Dermis blood vessel endothelial cell (primary cell): Measurements from ENCODE around the gene RSPO1. TPM values are rescaled to one million over a fixed set of nuclear protein-coding genes. Genes with fewer than 3 reads are reported as not detected.

ENCODE experiments used
- DNase-seq: peaks from one replicate; pipeline ENCODE4 v3.0.0; 2010
- total RNA-seq: library from RNA; depleted of rRNA; stranded (reverse); fragments of >200 nt; gene quantifications from 2 replicates; pipeline ENCODE4 v1.2.3, GENCODE V29; 2014

RSPO1 gene
- total RNA-seq, 1 donor from 2014 or later = not detected

DNA sequence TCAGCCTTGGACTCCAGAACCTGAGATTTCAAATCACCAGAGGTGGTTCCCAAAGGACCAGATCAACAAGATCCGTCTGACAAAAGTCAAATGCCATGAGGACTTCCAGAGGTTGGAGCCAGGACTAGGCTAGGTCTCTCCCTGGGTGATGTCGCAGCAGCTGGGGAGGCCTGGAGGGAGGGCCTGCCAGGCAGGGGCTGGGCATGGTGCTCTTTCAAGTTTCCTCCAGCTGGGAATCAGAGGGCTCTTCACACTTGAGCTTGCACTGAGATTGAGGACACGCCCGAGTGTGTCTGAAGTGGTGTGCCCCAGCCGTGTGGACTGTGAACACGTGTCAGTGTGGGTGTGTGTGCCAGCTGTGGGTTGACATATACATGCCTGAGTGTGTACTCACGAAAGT, 21.3 kb upstream of the RSPO1 start:
- no peak for DNase-seq

DNA sequence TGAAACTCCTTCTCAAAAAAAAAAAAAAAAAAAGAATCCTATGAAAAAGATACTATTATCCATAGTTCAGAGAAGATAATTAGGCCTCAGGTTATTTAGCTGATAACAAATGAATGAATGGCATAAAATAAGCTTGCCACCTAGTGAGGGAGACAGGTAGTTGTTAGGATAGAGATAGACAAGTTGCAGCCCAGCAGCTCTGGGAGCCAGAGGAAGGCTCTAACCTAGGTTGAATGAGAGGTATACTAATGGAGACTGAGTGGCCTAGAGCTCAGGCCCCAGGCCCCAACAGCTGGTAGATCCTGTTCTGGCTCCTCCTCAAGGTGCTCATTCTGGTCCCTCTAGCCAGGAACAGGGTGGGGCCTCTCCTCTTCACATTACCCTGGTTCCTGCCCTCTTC, 20.6 kb upstream of the RSPO1 start:
- no peak for DNase-seq

DNA sequence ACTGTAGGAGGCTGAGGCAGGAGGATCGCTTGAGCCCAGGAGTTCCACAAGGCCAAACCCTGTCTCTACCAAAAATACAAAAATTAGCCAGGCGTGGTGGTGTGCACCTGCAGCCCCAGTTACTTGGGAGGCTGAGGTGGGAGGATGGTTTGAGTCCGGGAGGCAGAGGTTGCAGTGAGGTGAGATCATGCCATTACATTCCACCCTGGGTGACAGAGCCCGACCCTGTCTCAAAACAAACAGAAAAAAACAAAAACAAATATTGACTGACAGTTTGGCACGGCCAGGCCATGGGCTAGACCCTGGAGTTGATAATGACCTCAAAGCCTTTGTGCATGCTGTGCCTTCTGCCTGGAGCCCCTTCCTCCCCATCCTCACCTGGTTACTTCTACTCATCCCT, 19.2 kb upstream of the RSPO1 start:
- DNase-seq = no peak

DNA sequence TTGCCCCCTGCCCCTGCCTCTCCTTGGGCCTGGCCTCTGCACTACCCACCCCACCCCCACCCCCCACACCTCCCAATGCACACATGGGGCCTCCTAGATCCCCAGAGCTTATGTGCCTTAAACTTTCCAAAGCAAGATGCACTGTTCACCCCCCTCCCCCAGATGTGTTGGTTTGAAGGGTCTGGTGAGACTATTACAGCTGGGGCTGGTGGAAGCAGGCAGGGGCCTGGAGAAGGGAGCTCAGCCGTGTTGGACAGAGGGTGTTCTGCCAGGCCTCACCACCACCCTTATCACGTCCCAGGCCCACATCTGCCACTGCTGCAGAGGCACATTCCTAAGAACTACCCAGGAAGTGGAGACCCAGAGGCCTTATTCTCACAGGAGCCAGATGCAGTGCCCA, 18.3 kb upstream of the RSPO1 start:
- DNase-seq = no peak

DNA sequence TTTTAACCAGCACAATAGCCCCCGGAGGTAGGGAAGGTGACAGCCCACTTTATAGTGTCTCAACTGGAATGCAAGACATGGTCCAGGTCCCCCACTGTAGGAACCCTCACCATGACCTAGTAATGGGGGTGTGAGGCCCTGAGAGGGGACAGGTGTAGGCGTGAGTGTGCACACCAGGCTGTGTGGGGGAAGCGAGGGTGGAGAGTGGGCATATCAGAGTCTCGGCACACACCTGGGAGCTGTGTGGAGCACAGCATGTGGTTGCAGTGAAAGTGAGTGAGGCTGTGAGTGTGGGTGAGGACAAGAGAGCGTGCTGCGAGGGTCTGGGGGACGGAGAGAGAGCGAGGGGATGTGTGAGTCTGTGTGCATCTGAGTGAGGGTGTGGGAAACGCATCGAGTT, 17.1 kb upstream of the RSPO1 start:
- DNase-seq = no peak

DNA sequence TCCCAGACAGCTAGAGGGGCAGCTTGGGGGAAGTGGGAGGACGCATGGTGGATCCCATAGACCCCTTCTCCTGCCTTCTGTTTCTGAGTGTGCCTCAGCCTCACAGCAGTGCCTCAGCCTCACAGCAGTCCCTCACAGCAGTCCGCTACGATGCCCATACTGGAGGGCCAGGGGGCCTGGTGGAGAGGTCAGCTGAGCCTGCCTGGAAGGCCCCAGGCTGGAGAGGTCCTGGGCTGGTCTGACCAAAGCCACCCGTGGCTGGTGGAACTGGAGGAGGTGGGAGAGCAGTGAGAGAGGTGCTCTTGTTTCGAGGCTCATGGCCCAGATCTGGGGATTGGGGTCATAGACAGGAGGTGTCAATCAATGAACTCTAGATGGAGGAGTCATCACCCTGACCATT, 16.0 kb upstream of the RSPO1 start:
- DNase-seq = no peak

DNA sequence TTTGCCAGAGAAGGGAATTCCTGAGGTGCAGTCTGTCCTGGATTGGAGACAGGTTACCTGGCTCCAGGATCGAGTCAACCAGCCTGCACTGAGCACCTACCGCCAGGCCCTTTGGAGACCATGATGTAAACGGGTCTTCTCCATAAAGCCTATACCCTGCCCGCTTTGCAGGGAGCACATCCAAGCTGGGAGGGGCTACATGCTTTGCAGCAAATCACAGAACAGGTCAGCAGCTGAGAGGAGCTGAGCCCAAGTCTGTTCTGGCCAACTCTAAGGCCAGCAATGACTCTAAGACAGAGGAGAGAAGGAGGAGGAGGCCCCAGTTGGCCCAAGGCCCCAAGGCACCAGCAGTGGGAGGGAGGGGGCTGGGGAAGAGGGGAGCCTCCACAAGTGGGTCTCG, 15.5 kb upstream of the RSPO1 start:
- DNase-seq = no peak

DNA sequence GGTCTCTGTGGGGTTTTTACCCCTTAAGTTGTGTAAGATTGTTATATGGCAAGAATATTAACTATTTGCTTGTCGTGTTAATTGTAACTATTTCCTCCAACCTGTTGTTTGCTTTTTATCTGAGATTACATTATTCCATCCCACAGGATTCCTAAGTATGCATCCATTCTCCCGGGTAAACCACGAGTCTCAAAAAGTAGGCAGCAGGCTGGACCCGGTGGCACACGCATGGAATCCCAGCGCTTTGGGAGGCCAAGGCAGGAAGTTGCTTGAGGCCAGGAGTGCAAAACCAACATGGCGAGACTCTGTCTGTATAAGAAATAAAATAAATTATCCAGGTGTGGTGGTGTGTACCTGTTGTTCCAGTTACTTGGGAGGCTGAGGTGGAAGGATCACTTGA, 12.6 kb upstream of the RSPO1 start:
- no peak for DNase-seq

DNA sequence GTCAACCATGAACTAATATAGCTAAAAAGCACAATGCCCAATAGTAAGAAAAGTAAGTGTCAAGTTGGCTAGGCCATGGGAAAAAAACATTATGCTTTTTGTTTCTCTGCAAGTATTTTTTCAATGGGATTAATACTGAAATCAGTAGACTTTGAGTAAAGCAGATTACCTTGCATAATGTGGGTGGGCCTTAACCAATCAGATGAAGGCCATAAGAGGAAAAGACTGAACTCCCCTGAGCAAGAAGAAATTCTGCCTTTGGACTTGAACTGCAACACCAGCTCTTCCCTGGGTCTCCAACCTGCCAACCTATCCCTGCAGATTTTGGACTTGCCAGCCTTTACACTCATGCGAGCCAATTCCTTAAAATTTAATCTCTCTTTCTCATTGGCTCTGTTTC, 6.4 kb upstream of the RSPO1 start:
- no peak for DNase-seq

DNA sequence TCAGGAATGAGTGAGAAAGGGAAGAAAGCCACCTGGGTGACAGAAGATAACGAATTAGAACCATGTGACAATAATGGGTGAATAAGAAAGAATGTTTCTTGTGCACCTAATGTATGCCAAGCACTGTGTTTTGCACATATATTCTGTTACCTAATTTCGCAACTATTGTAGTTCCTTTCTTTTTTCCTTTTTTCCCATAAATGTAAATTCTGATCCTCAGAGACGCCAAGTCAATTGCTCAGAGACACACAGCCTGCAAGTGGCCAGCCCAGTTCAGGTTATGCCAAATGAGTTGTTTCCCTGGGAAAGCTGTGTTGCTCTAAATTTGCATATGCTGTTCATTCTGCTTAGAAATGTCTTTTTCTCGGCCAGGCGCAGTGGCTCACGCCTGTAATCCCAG, 1.7 kb upstream of the RSPO1 start:
- DNase-seq = no peak

DNA sequence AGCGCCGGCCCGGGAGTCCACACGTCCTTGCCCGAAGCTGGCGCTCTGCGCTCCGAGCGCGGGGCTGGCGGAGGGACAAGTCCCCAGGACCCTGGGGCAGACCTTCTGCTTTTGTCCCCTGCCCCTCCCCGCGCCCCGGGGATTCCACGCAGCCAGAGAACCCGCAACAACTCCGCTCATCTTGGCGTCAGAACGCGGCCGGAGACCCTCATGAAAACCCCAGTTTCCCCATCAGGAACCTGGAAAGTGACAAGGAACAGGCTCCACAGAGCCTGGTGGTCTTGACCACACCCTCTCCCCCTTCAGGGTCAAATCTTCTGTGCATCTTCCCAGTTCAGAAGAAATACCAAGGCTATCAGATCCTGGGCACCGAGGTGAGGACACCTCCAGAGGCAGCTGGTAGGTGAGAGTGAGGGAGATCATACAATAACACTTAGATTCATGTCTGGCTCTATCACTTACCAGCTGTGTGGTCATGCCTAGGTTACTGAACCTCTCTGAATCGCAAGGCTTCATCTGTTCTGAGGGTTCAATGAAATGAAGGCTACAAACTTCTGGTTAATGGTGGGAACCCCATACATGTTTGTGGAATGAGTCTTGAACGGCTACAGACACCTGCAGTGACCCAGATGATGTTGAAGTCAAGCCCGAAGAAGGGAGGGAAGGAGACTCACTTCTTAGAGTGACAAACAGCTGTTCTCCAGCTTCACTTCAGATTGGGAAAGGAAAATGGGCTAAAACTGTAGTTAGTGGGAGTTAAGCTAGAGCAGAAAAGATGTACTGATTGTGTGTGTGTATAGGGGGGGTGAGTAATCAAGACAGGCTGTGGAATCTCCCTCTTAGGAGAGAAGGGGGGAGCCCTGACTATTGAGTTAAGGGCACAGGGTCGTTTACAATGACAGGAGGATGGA, 555 bp upstream of the RSPO1 start:
- no peak for DNase-seq

DNA sequence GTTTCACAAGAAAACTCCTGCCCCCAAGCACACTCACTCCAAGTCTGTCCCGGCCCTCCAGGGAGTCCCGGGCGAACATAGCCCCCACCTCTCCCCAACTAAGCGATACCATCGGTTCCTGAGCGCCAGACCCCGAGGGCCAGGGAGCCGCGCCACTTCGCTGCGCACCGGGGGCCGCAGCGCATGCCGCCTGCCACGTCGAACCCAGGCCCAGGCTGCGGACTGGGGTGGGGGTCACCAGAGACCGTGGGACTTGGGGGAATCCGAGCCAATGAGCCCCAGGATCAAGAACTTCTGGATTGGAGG, 801 bp downstream of the RSPO1 start:
- no peak for DNase-seq

DNA sequence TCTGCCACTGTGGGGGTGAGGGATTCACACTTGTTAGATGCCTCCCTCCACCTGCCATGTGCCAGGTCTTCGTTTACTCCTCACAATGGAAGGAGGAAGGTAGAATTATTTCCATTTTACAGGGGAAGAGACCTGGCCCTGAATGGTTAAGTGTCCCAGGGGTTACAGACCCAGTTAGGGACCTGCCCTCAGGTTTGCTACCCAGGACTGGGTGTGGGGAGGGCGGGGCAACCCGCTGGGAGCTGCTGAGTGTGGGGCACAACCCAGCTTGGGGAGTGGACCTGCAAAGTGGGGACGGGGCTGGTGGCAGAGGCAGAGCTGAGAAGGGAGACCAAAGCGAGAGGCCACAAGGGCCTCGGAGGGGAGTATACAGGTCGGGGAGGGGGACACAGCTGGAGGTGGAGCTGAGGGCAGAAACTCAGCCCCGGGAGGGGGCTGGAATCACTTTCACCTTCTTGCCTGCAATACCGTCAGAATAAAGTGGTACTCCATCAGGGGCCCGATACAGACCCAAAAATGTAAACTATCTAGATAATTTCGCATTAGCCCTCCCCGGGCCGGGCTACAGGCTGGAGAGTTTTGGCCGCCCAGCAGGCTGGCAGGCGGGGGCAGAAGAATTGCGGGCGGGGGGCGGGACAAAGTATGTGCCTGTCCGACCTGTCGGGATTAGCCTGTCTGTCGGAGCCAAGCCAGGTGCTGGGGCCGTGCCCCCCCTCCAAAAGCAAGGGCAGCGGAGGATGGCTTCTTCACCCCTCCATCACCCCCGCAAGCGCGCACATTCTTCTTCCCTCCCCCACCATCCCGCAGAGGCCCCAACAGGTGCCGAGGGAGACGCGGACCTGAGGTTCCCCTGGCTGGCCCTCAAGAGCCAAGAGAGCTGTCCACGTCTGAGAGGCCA, 1.4 kb downstream of the RSPO1 start:
- DNase-seq = no peak

DNA sequence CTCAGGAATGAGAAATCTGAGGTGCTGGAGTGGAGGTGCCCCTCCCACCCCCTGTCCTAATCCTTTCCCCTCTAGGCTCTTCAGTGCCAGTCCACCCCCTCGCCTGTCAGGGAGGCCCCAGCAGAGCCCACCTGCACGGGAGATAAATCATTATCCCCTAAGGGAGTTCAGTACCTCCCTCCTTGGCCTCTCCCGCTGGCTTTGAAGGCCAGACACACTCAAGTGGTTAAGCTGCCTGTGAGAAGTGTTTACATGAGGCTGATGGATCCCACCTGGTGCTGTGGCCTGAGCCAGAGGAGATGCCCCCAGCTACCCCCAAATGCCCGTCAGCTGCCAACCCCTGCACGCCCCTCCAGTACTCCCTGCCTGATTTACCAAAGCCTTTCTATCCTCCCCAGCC, 3.7 kb downstream of the RSPO1 start:
- DNase-seq = no peak

DNA sequence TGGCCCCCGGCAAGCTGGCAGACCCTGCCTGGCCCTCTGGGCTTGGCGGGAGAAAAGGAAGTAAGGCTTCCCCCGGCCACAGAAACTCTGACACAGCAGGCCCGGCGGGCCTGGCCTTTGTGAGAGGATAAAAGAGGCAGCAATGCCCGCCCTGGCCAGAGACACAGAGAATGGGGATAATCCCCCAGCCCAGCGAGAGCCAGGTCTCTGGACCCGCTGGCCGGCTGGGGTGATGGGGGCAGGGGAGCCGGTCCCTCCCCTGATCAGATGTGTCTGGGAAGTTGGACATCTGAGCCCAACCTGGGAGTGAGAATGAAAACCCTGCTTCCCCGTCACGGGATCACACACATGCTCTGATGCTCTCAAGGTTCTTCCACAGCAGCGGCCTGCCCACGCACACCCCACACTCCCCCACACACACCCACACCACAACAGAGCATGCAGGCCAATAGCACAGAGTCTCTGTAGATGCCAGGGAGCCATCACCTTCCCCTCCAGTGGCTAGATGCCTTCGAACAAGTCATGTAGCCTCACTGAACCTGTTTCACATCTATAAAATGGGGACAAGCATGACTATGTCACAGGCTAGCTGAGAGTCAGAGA, 4.2 kb downstream of the RSPO1 start:
- no peak for DNase-seq

DNA sequence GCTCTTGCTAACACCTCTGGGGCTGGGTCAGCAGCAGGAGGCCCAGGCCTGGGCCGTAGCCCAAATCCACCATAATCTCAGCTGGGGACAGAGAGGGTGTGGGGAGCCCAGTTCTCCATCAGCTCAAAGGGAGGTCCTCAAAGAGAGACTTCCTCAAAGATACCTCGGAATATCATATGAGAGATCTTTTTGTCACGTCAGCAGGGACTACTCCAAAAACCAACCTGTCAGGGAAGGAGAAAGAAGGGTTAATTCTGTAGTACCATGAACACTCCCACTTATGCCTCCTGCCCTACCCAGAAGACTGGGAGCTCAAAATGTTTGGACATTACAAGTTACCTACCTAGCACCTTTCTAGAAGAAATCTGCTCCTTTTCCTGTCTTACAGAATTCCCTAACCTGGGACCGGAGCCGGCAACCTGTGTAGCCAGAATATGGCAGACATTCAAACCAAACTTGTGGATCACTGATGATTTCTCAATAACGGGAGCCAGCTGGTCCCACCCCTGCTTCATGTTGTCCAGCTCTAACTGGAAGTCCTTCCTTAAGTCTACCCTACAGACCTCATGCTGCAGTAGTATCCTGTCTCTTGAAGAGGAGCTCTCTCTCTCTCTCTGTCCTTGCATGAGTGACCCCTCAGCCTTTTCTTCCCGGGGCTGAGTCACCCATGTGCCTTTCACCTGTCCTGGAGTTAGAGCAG, 4.8 kb downstream of the RSPO1 start:
- no peak for DNase-seq

DNA sequence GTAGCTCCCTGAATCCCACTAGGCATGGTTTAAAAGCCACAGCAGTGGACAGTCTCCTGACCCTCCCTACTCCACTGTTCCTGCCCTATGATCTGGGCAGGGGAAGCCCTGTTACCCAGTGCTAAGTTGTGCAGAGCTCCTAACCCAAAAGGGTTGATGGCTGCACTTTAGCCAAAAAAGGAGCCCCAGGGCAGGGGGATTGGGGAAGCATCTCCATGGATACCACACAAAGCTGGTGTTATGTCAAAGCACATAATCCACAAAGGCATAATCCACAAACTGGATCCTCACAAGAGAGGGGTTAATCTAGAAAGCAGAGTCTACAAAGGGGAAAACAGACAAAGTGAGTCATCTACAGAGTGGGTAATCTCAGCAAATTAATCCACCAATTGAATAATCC, 5.7 kb downstream of the RSPO1 start:
- no peak for DNase-seq

DNA sequence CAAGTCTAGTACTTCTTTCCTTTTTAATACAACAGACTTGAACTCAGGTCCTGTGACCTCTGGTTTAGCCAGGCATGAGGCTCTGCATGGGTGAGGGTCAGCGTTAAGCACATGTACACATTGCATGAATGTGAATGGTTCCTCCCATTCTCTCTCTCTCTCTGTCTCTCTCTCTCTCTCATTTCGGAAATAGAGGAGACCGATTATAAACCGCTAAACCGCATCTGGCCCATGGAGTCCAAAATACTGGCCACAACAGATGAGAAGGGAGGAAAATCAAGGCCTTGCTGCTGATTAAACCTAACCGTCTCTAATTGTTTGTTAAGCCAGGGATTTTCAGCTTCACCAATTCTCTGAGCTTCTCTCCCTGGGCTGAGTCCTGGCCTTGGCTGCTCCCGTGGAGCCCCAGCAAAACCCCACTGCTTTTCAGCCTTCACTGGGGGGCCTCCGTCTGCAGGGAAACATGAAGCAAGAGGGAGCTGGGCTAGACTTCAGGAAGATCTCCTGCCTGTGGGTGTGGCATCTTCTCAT, 6.6 kb downstream of the RSPO1 start:
- no peak for DNase-seq

DNA sequence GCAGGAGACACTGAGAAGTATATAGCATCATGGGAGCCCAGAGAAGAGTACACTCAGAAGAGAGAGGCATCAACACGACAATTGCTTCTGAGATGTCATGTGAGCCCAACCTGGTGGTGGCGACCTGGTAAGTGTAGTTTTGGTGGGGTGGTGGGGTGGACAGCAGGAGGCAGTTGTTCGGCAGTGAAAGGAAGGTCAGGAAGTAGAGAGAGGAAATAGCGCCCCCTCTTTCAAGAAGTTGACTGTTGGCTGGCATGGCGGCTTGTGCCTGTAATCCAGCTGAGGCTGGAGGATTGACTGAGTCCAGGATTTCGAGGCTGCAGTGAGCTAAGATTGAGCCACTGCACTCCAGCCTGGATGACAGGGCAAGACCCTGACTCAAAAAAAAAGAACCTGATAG, 12.6 kb downstream of the RSPO1 start:
- no peak for DNase-seq

DNA sequence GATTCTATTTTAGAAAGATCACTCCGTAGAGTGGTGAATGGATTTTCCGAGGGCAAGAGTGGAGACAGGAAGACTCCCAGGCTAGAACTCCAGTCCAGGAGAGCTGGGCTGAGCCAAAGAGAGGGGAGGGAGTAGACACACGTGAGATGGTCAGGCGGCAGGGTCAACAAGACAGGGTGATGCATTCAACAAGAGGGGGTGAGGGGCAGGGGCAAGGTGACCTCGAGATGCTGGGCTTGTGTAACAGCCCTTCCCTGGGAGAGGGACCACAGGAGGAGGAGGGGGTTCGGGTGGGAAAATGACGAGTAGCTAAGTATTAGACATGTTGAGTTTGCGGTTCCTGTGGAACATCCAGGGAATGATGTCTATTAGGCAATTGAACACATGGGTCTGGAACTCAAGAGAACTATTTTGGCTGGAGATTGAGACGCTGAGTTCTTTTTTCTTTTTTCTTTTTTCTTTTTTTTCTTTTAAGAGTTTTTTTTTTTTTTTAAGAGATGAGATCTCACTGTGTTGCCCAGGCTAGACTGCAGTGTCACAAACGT, 13.3 kb downstream of the RSPO1 start:
- no peak for DNase-seq

DNA sequence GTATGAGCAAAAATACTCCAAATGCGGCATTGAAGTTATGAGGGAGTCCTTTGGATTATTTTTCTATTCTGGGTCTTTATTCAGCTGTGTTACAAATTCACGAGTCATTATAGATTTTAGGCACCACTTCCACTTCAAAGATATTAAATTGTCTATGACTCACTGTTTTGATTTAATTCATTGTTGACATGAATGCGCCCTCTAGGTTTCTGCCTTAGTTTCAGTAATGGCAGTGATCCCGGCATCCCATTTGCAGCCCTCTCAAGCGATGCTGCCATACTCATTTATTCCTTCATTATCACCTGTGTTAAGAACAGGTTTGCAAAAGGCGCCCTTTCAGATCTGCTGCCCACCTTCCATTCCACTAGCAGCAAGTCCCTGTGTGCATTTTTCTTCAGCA, 14.0 kb downstream of the RSPO1 start:
- peak; percentile 5 for DNase-seq

DNA sequence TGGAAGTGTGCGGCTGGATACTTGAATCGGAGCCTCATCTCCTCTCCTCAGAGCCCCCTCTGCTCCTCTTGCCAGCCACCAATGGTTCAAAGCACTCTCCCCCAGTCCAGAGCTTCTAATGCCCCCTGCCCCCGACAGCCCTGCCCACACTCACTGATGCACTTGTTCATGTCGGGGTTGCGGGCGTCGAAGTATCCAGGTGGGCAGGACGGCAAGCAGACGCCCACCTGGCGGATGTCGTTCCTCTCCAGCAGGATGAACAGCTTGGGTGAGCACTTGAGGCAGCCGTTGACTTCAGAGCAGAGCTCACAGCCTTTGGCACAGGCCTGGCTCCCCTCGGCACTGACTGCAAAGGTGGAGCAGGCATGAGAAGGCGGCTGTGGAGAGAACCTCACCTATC, 18.4 kb downstream of the RSPO1 start:
- no peak for DNase-seq

DNA sequence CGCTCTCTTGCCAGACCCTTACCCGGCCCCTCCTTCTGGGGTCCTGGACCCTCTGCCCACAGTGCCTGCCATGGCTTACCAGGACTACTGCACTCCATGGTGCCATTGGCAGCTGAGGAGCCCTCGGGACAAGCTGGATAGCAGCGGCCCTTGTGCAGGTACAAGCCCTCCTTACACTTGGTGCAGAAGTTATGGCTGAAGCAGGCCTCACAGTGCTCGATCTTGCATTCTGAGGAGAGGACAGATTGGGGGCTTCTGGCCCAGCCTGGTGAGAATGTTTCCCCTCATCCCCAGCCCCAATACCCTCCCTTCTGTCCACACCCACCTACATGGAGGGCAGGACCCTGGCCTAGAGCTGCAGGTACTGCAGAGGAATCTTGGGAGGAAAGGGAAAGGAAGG, 20.6 kb downstream of the RSPO1 start:
- DNase-seq = no peak
